Eye (tissue), 1 donor: ENCODE data around the gene ARHGEF10L.
A peak's percentile ranks its signal among the peaks of the same experiment; 100 is the strongest.

Experiments used
- DNase-seq: peaks from one replicate; pipeline ENCODE4 v3.0.0-alpha.2; 2015

The ARHGEF10L gene

GRCh38 chr1:17595602-17595925 lies 56.1 kb downstream of the ARHGEF10L start:
- no peak for DNase-seq

DNA sequence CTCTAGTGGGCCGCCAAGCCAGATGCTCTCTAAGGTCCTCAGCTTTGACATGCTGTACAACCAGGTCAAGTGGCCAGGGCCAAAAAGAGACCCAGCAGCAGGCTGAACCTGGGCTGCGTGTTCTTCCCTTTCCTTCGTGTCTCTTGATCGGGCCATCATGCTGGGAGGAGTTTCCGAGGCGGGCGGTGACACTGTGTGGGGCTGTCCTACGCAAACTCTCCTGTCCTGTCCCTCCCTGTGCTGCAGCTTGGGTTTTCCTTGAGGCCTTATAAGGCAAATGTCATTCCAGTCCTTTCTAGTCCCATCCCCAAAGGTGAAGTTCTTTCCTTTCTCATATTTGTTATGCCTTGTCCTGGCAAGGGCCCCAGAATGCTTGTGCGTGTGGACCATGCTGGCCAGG lies 56.7 kb downstream of the ARHGEF10L start:
- no peak for DNase-seq

DNA sequence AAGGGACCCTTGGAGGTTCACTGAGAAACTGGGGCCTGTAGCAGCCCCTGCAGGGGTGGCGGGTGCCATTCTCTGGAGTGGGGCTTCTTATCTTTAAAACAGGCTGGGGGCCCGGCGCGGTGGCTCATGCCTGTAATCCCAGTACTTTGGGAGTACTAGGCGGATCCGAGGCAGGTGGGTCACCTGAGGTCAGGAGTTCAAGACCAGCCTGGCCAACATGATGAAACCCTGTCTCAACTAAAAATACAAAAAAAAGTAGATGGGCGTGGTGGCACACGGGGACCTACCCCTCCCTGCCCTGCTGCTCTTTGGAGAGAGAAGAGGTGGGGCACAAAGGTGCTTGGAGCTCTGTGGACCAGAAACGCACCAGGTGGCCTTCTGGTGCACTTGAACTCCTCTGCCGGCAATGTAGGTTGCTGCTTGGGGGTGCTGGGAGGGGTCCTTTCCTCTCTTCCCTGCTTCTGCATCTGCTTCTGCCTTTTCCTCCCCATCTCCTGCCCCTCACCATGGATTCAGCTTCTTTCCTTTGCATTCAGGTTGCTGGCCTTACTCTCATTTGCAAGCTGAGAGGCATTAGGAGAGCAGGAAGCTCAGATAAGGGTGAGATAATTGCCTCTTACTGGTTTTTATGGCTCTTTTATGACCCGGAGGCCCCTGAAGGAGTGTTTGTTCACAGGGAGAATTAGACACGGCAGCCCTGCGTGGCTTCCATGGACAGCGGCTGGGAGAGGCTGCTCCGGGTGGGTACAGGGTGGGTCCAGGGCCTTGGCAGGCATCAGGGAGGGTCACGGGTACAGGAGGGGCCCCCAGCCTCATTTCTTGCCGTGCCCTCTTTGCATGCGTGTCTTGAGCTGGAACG lies 57.4 kb downstream of the ARHGEF10L start:
- no peak for DNase-seq

DNA sequence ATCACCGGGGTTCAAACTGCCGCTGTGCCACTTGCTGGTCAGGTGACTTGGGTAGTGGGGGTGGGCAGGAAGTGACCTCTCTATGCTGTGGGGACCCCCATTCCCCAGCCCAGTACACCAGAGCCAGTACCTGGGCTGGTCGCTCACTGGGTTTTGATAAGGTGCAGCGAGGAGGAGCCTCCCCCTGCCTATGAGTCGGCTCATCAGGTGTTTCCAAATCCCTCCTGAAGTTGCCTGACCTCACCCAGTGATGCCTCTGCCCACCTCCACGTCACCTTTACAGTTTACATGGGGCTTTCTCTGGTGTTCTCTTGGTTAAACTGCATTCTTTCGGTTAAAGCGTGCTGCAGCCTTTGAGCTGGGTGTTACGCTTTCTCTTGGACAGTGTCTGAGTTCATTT lies 58.2 kb downstream of the ARHGEF10L start:
- DNase-seq = no peak

GRCh38 chr1:17598251-17598650 lies 58.8 kb downstream of the ARHGEF10L start:
- DNase-seq = no peak

- no peak for DNase-seq
Measured at GRCh38 chr1:17599291-17599953, 59.9 kb downstream of the ARHGEF10L start.

DNA sequence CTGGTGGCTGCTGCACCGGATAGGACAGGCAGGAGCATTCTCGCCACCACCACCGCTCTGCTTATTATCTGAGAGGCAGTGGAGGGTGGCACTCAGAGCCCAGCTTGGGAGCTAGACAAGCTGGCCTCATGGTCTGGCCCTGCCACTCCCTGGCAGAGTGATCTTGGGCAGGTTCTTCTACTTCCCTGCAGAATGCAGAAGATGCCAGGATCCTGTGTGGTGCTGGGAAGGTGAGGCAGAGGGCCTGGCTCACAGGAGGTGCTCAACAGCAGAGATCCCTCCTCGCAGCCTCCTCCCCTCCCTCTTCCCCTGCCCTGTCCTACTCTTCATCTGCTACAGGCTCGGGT lies 60.4 kb downstream of the ARHGEF10L start:
- DNase-seq = no peak

GRCh38 chr1:17600321-17600720 lies 60.8 kb downstream of the ARHGEF10L start:
- DNase-seq = no peak

DNA sequence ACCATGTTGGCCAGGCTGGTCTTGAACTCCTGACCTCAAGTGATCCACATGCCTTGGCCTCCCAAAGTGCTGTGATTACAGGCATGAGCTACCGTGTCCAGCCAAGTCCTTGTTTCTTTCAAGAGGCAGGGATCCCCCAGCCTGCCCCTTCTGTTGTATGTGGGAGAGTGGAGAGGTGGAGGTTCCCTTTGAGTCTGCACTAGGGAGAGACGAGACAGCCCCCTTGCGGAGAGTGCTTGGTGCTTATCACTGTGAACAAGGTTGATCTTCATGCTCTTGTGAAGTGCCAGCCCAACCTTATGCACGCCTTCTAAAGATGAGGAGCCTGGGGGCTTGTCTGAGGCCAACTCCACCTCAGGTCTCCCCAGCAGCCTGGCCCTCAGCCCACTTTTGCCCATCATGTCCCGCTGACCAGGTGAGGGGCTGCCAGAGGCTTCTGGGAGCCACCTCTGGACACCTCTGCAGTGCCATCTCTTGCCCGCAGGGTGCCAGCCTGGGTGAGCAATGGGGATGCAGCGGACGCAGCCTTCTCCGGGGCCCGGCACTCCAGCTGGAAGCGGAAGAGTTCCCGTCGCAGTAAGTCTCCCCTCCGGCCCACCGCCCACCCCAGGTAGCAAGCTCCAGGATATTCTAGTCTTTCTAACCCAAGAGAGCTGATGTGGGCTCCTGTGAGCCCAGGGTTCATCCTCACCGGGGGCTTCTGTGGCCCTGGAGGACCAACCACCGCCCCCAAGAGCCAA lies 62.3 kb downstream of the ARHGEF10L start:
- DNase-seq = no peak

- DNase-seq = peak; percentile 77
Measured at GRCh38 chr1:17603091-17603841, 63.8 kb downstream of the ARHGEF10L start.

DNA sequence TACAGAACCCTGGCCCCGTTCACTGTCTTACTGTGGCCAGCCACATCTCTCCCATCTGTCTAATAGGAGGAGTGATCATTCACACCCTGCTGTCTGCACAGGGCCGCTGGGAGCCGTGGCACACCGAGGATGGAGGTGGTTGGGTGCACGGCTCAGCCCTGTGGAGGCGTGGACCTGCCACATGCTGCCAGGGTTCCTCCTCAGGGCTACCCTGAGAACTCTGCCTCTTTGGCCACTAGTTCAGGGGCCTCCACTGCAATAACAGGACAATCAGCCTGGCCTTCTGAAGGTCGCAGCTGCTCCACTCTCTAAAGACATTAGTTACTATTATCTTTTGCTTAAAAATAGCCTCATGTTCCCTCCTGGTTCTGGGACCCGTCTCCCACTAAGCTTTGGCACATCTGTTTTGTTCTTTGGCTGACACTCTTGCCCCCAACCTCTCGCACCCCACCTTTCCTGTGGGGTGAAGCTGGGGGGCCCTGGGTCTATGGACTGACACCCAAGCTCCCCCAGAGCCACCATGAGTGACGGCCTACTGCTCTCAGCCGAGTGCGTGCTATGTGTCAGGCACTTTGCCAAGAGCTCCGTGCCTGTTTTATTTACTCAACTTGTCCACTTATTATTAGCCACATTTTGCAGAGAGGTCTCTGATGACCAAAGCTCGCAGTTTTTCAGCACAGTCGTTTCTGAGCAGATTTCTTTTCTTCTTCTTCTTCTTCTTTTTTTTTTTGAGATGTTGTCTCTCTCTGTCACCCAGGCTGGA lies 66.3 kb downstream of the ARHGEF10L start:
- DNase-seq = no peak

DNA sequence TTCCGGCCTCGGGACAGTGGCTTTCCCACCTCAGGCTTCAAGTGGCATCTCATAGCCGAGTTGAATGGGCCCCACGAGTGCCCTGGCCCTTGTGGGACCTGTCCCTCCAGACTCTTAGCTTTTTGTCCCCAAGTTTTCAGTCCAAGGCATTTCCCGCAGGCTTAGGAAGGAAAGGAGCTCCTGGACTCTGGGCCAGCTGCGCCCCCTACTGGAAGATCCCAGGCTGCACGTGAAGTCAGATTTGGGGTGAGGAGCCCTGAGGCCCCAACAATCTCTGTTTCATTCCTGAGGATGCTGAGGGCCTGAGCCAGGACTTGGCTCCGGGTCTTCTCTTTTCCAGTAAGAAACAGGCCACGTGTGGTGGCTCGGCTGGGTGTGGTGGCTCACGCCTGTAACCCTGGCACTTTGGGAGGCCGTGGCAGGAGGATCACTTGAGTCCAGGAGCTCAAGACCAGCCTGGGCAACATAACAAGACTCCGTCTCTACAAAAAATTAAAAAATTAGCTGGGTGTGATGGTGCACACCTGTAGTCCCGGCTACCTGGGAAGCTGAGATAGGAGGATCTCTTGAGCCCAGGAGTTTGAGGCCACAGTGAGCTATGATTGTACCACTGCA lies 67.4 kb downstream of the ARHGEF10L start:
- DNase-seq = peak; percentile 91

DNA sequence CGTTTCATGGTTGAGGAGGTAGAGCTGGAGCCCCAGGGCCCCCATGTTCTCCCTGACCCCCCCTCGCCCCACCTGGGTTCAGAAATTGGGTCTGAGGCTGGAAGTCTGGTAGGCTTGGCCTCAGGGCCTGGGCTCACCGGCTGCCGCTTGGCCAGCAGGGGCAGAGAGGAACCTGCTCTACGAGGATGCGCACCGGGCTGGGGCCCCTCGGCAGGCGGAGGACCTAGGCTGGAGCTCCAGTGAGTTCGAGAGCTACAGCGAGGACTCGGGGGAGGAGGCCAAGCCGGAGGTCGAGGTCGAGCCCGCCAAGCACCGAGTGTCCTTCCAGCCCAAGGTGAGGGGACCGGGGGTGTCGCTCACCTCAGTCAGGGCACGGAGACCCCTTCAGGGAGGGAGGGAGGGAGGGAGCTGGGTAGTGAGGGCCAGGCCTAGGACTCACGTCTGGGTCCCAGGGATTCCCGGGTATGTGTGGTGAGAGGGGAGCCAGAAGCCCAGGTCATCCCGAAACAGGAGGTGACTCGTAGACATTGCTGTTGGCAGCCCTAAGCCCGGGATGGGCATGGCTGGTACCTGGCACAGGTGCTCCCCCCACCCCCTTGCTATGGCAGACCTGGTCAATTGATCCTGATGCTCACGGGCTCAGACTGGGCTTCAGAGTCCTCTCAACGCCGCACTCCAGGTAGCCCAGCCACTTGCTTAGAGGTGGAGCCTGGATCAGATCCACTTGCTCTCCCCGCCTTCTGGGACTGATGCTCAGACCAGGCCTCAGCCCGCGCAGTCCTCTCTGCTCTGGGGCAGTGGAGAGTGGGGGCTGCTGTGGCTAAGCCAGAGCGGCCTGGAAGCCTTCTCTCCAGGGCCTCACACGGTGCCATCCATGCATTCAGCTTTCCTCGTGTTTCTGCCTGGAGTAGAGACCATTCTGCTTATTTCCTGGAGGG lies 68.4 kb downstream of the ARHGEF10L start:
- DNase-seq = no peak

GRCh38 chr1:17609529-17609928 lies 70.0 kb downstream of the ARHGEF10L start:
- no peak for DNase-seq

GRCh38 chr1:17610085-17610484 lies 70.6 kb downstream of the ARHGEF10L start:
- DNase-seq = no peak

DNA sequence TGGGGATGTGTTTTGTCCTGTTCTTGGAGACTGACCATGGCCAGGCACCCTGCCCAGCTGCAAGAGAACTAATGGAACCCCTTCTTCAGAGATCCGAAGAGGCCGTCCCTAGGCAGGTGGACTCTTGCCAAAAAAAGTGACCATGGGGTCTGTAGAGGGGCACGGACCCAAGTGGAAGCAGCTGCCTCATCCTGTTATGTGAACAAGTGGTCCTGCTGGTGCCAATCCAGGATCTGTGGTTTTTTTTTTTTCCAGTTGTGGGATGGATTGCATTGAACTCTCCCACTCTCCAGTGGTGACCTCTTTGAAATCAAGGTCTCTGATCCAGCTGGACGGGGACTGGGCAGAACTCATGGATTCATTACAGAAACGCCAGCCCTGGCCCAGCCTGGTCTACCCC lies 71.2 kb downstream of the ARHGEF10L start:
- no peak for DNase-seq

DNA sequence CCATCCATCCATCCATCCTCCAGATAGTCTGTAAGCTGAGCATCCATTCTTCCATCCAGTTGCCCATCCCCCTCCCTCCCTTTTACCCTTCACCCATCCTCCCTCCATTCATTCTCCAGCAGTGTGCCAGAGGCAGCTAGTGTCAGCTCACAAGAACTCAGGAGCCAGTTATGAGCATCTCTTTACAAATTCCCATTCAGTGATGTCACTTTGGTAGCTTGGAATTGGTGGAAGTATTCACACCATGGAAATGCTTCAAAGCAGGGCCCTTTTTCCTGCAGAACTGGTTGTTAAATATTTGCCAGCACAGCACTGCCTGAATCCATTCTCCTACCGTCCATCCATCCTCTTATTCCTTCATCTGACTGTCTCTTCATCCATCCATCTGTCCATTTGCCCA lies 72.5 kb downstream of the ARHGEF10L start:
- no peak for DNase-seq

DNA sequence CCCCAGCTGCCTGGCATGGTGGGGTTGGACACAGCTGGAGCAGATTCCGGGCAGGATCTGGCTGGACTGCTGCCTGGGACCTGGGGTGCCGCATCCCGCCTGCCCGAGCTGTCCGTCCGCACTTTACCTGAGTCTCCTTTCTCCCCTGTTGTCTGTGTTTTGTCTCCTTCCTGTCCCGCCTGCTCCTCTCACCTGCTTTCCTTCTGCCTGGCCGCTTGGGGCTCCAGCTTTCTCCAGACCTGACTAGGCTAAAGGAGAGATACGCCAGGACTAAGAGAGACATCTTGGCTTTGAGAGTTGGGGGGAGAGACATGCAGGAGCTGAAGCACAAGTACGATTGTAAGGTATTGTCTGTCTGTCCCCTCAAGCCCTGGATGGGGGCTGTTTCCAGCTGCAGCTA lies 73.3 kb downstream of the ARHGEF10L start:
- no peak for DNase-seq

DNA sequence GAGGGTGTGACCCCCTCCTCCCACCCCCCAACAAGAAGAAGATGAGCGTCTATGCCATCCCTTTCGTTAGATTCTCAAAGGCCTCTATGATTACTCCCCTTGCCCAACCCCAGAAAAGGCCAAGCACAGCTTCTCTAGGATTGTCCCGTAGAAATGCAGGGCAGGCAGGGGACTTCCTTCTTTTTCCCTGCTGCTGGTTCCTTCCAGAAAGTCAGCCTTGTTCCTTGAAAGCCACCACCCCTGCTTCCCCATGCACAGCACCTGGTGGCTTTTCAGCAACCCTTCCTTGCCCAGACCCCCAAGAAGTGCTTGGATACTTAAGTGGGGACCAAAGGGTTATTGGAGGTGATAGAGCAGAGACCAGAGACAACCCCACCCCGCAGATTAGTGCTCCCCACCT lies 75.1 kb downstream of the ARHGEF10L start:
- DNase-seq = no peak

- no peak for DNase-seq
Measured at GRCh38 chr1:17615157-17615556, 75.7 kb downstream of the ARHGEF10L start.

GRCh38 chr1:17615959-17616358 lies 76.5 kb downstream of the ARHGEF10L start:
- DNase-seq = no peak
